Measurements from ENCODE around the gene ATP6V0A4.

DNA sequence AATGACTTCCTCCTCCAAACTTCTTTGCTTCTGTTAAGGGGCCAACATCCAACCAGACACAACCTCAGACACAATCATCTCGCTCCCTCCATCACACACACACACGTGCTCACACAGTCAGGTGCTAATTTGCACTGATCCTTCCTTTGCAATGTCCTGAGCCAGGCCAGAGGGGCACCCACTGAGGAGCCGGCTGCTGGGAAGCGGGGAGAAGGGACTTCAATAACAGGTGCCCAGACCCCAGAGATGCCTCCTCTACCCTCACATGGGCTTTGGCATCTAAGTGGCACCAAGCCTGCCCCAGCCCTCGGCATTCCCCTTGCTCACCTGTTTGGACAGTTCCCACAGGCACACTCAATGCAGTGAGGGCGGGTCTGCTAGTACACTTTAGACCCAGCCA, 62.6 kb downstream of the ATP6V0A4 start:
- TF ChIP-seq POLR2A (IDR thresholded peaks at IDR 0.05; ENCODE audit: low read depth) (no peak), POLR2AphosphoS5 (IDR thresholded peaks at IDR 0.05) (no peak), EP300 (IDR thresholded peaks at IDR 0.05) (no peak)
- TF ChIP-seq, protein P1, sequence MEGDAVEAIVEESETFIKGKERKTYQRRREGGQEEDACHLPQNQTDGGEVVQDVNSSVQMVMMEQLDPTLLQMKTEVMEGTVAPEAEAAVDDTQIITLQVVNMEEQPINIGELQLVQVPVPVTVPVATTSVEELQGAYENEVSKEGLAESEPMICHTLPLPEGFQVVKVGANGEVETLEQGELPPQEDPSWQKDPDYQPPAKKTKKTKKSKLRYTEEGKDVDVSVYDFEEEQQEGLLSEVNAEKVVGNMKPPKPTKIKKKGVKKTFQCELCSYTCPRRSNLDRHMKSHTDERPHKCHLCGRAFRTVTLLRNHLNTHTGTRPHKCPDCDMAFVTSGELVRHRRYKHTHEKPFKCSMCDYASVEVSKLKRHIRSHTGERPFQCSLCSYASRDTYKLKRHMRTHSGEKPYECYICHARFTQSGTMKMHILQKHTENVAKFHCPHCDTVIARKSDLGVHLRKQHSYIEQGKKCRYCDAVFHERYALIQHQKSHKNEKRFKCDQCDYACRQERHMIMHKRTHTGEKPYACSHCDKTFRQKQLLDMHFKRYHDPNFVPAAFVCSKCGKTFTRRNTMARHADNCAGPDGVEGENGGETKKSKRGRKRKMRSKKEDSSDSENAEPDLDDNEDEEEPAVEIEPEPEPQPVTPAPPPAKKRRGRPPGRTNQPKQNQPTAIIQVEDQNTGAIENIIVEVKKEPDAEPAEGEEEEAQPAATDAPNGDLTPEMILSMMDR (IDR thresholded peaks at IDR 0.05): no peak

All from esophagus muscularis mucosa (tissue), 4 donors.